DMS 273 (cell line): ENCODE data around the gene JPT2.
"Not testable (repeated sequence)": the region's sequence is repeated elsewhere in the genome, so short reads cannot be mapped to it uniquely, and the experiment has no call there.

Experiments used
- DNase-seq: peaks from one replicate; lab custom pipeline; 2025; ENCODE audit not compliant: unreplicated experiment; lab: John Stamatoyannopoulos, UW

The JPT2 gene

GRCh38 chr16:1727651-1728624 is 49.9 kb downstream of the JPT2 start:
- DNase-seq, result no peak

DNA sequence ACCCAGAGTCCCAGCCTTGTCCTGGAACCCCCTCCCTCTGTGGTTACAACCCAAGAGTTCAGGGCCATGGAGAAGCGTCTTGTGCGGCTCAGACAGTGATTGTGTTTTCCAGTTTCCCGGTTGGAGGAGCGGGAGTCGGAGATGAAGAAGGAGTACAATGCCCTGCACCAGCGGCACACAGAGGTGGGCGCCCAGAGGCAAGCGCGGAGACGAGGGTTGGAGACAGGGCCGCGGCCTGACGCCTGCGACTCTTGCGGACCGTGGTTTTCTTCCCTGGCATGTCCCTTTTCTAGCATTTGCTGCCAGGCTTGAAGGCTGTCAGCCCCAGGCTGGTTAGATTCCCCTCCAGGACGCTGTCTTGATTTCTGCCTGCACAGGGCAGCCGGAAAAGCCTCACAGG is 50.9 kb downstream of the JPT2 start:
- DNase-seq, result no peak

- DNase-seq, result no peak
Observed at GRCh38 chr16:1729445-1729844, 51.4 kb downstream of the JPT2 start.

GRCh38 chr16:1731073-1731472 is 53.0 kb downstream of the JPT2 start:
- no peak for DNase-seq

- DNase-seq, result no peak
Observed at GRCh38 chr16:1731603-1732002, 53.5 kb downstream of the JPT2 start.

GRCh38 chr16:1732071-1732470 is 54.0 kb downstream of the JPT2 start:
- no peak for DNase-seq

GRCh38 chr16:1732551-1732987 is 54.5 kb downstream of the JPT2 start:
- DNase-seq, result not testable (repeated sequence)

- no peak for DNase-seq
Observed at GRCh38 chr16:1734123-1734522, 56.0 kb downstream of the JPT2 start.

DNA sequence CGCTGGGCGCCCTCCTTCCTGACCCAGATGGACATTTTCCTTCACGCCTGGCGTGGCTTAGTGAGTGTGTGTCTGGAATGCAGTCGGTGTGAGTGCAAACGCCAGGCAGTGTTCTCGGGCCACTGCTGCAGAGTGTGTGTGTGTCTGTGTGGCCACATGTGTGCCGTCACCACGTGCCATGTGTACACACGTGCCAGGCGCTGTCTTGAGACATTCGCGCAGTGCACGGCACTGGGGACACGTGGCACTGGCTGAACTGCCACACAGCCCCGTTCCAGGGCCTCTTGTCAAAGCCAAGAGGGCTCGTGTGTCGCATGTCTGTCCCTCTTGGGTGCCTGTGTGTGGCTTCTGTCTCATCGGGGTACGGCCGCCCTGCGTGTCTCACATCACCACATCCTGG is 56.7 kb downstream of the JPT2 start:
- no peak for DNase-seq

DNA sequence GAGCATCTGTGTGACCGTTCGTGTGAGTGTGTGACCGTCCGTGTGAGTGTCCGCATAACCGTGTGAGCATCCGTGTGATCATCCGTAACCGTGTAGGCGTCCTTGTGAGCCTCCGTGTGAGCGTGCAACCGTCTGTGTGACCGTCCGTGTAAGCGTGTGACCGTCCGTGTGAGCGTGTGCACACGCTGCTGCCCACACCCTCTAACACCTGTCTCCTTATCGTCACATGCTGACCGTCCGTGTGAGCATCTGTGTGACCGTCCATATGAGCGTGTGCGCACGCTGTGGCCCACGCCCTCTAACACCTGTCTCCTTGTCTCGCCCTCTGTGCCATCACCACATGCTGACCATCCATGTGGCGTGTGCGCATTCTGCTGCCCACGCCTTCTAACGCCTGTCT is 62.2 kb downstream of the JPT2 start:
- no peak for DNase-seq

GRCh38 chr16:1740781-1741490 is 62.9 kb downstream of the JPT2 start:
- no peak for DNase-seq

DNA sequence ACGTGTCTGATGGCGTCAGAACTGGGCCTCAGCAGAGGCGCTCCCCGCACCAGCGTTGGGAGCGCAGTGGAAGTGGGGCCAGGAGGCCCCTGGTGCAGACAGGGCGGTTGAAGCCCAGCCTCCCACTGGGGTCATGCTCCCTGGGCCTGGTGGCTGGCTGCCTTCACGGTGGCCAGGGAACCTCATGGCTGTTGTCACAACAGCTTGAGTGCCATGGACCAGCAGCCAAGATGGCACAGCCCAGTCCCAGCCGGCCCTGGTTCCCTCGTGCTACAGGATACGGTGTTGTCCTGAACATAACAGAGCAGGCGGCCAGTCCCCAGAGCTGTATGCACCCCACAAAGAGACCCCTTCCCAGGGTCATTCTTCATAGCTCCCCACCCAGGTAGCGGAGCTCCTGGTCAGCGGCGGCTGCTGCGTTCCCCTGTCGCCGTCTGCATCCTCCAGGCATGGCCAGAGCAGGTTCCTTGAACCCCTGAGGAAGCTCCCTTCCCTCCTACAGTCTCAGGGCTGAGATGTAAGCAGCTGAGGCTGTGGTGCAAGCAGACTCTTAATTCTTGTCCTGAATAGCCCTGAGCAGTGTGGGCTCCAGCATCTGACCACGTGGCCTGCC is 63.6 kb downstream of the JPT2 start:
- DNase-seq, result no peak

DNA sequence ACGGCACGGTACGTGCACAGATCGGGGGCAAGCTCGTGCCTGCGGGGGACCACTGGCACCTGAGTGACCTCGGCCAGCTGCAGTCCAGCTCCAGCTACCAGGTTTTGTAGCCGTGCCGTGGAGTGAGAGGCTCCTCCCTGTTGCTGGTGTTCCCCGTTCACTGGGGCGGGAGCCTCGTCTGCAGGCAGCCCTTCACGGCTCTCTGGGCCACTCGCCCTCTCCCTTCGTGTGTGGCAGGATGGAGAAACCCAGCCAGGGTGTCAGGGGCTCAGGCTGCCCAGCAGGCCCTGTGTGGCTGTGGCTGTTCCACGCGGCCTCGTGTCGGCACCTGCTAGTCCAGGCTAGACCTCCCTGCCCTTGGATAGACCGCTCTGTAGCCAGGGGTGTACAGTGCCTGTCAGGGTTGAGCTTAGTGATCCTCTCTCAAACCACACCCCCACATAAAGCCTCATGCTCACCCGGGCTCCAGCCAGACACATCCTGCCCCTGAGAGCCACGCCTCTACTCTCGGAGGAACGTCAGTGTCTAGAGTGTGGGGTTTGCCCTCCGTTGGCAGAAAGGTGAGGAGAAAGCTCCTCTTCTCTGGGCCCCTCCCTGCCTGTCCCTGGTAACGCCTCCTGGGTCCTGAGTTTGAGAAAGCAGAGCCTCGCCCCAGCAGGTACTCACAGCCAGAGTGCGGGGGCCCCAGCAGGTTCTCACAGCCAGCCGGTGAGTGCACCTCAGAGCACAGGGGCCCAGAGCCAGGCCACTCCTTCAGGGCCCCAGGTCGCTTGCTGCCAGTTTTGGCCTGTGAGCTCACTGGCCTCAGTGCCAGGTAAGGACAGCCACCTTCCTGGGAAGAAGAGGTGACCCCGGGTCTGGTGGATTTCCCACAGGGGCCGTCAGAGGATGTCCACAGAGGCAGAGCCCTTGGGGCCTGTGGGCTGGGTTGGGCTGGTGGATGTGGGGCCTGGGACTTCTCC is 65.6 kb downstream of the JPT2 start:
- DNase-seq, result no peak

- no peak for DNase-seq
Observed at GRCh38 chr16:1744338-1744840, 66.3 kb downstream of the JPT2 start.

DNA sequence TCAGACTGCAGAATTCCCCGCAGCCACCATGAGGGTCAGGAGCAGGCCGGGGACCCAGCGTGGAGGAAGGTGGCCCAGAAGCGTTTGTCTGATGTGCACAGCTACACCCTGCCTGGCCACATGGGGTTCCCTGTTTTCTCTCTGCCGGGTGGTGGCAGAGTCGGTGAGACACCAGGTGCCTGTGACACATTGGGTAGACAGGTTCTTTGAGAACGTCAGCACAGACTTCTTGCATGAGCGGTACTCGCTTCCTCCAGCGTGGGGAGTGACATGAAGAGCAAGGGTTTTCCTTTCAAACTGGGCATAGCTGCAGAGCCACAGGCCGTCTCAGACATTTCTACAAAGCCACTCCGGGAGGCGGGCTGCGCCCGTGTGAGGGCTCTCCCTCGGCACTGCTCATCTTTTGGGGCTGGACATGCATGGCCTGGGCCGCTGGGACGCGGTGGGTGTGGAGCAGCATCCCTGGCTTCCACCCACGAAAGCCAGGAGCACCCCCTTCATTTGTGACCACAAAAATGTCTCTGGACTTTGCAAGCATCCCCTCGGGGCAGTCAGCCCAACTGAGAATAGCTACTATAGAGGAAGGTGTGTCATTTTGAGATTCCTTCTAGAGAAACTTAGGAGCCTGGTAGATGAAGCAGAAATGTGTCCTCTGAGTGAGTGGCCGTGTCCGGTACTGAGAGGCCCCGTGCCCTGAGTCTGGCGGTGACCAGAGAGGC is 67.3 kb downstream of the JPT2 start:
- DNase-seq, result no peak

- DNase-seq, result no peak
Observed at GRCh38 chr16:1745900-1746692, 68.0 kb downstream of the JPT2 start.

- no peak for DNase-seq
Observed at GRCh38 chr16:1746693-1747195, 68.7 kb downstream of the JPT2 start.

DNA sequence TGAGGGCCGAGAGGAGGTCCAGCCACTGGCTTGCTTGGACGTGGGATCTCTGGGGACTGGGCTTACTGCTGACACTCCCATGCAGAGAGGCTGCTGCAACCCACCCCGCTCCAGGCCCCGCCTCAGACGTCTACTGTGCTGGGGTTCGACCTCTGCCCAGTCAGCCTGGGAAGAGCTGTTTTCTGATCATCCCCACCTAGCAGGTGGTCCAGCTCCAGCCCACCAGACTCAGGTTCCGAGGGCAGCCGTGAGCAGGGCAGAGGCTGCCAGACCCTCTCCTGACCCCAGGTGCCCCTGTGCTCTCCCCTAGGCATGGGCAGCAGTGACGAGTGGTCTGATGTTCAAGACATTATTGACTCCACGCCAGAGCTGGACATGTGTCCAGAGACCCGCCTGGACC is 69.9 kb downstream of the JPT2 start:
- no peak for DNase-seq
